ENCODE measurements around the gene IPPK.
"Not testable (repeated sequence)": the region's sequence is repeated elsewhere in the genome, so short reads cannot be mapped to it uniquely, and the experiment has no call there.

Gene IPPK

DNA sequence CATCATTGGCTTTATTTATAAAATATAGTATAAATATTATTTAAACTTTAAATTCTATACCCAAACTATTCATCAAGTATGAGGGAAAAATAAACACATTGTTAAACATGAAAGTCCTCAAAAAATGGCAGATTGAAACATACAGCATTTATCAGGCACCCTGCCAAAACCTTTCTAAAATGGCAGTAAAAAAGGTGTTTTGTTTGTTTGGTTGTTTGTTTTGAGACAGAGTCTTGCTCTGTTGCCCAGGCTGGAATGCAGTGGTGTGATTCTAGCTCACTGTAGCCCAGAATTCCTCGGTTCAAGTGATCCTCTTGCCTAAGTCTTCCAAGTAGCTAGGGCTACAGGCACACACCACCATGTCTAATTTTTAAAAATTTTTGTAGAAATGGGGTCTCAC, 74.0 kb downstream of the IPPK start:
- no peaks in the 10 kb centered on the region for H3K79me2 ChIP-seq (ENCODE audit: low read length)
- no peak for TF ChIP-seq EZH2 (optimal IDR thresholded peaks at IDR 0.05; ENCODE audit: low read depth, low read length)
- TF ChIP-seq, protein P1, sequence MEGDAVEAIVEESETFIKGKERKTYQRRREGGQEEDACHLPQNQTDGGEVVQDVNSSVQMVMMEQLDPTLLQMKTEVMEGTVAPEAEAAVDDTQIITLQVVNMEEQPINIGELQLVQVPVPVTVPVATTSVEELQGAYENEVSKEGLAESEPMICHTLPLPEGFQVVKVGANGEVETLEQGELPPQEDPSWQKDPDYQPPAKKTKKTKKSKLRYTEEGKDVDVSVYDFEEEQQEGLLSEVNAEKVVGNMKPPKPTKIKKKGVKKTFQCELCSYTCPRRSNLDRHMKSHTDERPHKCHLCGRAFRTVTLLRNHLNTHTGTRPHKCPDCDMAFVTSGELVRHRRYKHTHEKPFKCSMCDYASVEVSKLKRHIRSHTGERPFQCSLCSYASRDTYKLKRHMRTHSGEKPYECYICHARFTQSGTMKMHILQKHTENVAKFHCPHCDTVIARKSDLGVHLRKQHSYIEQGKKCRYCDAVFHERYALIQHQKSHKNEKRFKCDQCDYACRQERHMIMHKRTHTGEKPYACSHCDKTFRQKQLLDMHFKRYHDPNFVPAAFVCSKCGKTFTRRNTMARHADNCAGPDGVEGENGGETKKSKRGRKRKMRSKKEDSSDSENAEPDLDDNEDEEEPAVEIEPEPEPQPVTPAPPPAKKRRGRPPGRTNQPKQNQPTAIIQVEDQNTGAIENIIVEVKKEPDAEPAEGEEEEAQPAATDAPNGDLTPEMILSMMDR (IDR thresholded peaks at IDR 0.05; ENCODE audit: low read length) = no peak
- no peak for TF ChIP-seq EZH2phosphoT487 (IDR thresholded peaks at IDR 0.05; ENCODE audit: low read length)
- H3K9ac ChIP-seq (ENCODE audit: low read length) = no peak overlapping the region
- H3K4me3 ChIP-seq (ENCODE audit: low read length) = no peak overlapping the region
- no peak overlapping the region for H2AFZ ChIP-seq (ENCODE audit: low read length)
- no peaks in the 10 kb centered on the region for H4K20me1 ChIP-seq (ENCODE audit: insufficient read depth, low read length)
- no peak for DNase-seq
- no peaks in the 10 kb centered on the region for H3K4me1 ChIP-seq (ENCODE audit: low read length)
- no peaks in the 10 kb centered on the region for H3K9me2 ChIP-seq (replicated peaks; ENCODE audit: insufficient read depth, low read length)
- no peaks in the 10 kb centered on the region for H3K27me3 ChIP-seq (replicated peaks; ENCODE audit: insufficient read depth, low read length)
- H3F3A ChIP-seq (ENCODE audit: insufficient read depth, low read length) = no peaks in the 10 kb centered on the region
- H3K9me3 ChIP-seq (replicated peaks; ENCODE audit: insufficient read depth, low read length) = no peaks in the 10 kb centered on the region
- no peak overlapping the region for H3K4me2 ChIP-seq (ENCODE audit: low read depth, low read length)
- no peak overlapping the region for H3K27ac ChIP-seq (ENCODE audit: low read length)
- no peaks in the 10 kb centered on the region for H3K36me3 ChIP-seq (replicated peaks; ENCODE audit: insufficient read depth, low read length)

DNA sequence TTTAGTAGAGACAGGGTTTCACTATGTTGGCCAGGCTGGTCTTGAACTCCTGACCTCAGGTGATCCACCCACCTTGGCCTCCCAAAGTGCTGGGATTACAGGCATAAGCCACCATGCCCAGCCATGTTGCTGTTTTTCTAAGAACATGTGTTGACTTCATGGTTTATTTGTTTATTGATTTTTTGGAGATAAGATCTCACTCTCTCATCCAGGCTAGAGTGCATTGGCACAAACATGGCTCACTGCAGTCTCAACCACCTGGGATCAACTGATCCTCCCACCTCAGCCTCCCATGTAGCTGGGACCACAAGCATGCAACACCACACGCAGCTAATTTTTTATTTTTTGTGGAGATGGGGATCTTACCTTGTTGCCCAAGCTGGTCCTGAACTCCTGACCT, 74.9 kb downstream of the IPPK start:
- H4K20me1 ChIP-seq (ENCODE audit: insufficient read depth, low read length); H3K4me3 ChIP-seq (ENCODE audit: low read length); H3K79me2 ChIP-seq (ENCODE audit: low read length); H3K27me3 ChIP-seq (replicated peaks; ENCODE audit: insufficient read depth, low read length); H2AFZ ChIP-seq (ENCODE audit: low read length); H3K27ac ChIP-seq (ENCODE audit: low read length); H3K36me3 ChIP-seq (replicated peaks; ENCODE audit: insufficient read depth, low read length); H3K4me2 ChIP-seq (ENCODE audit: low read depth, low read length); H3K9ac ChIP-seq (ENCODE audit: low read length); DNase-seq; H3F3A ChIP-seq (ENCODE audit: insufficient read depth, low read length); H3K4me1 ChIP-seq (ENCODE audit: low read length); H3K9me2 ChIP-seq (replicated peaks; ENCODE audit: insufficient read depth, low read length); H3K9me3 ChIP-seq (replicated peaks; ENCODE audit: insufficient read depth, low read length): not testable (repeated sequence)

DNA sequence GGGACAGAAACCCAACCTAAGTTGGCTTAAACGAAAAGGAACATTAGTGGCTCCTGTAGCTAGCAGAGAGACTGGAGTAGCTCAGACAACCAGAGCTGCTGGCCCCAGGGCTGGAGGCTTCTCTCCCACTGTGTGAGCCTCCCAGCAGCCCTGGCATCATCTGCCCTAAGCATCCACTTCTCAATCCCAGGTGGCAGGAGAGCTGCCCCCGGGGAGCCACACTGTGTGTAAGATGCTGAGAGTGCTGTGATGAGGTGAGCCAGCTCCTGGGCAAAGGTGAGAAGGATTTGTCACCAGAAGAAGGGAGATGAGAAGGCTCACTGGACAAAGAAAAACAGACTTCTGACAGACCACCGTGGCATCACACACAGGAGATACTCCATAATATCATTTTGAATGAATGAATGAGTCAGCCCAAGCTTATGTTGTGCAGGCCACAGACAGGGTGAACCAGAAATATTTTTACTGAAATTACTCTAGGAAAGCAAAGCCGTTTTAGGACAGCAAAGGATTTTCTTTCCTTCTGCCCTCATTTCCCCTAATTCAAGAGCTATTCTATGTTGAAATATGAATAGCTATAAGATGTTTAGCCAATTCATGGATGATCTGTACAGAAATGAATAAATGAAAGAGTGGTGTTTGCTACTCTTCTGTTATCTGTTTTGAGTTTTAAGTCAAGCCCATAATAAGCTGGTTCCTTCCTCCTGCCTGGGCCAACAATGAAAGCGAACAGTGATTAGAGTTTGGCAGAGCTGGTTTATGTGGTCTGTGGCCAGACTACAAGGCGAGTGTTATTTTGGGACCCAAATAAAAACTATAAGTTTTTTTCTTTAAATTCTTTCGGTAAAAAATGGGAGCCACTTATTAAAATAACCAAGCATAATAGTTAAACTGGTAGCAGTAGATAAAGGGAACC, 76.7 kb downstream of the IPPK start:
- Histone ChIP-seq H3K27me3 (replicated peaks; ENCODE audit: insufficient read depth, low read length) (no peaks in the 10 kb centered on the region), H4K20me1 (ENCODE audit: insufficient read depth, low read length) (no peaks in the 10 kb centered on the region), H3K4me3 (ENCODE audit: low read length) (no peak overlapping the region), H3K4me2 (ENCODE audit: low read depth, low read length) (no peak overlapping the region), H3K27ac (ENCODE audit: low read length) (no peak overlapping the region), H3K9me3 (replicated peaks; ENCODE audit: insufficient read depth, low read length) (no peaks in the 10 kb centered on the region), H3K4me1 (ENCODE audit: low read length) (no peaks in the 10 kb centered on the region), H3K9ac (ENCODE audit: low read length) (no peak overlapping the region), H3K79me2 (ENCODE audit: low read length) (no peaks in the 10 kb centered on the region), H3F3A (ENCODE audit: insufficient read depth, low read length) (no peaks in the 10 kb centered on the region), H2AFZ (ENCODE audit: low read length) (no peak overlapping the region), H3K9me2 (replicated peaks; ENCODE audit: insufficient read depth, low read length) (no peaks in the 10 kb centered on the region), H3K36me3 (replicated peaks; ENCODE audit: insufficient read depth, low read length) (no peaks in the 10 kb centered on the region)
- TF ChIP-seq EZH2phosphoT487 (IDR thresholded peaks at IDR 0.05; ENCODE audit: low read length) = no peak
- TF ChIP-seq EZH2 (optimal IDR thresholded peaks at IDR 0.05; ENCODE audit: low read depth, low read length) = no peak
- TF ChIP-seq, protein P1 (IDR thresholded peaks at IDR 0.05; ENCODE audit: low read length) = no peak
- no peak for DNase-seq

DNA sequence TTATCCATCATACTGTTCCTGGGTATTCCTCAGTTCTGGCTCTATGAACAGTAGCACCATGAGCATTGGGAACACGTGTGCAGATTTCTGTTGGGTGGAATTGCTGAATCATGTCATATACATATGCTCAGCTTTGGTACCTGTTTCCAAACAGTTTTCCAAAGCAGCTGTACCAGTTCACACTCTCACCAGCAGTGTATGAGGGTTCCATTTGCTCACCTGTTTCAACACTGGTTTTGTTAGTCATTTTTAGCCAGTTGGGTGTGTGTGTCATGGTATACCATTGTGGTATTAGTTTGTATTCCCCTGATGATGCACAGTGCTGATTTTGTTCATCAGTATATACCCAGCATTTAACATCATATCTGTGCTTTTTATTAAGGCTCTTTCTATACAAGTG, 77.4 kb downstream of the IPPK start:
- no peak for DNase-seq
- H3K9me3 ChIP-seq (replicated peaks; ENCODE audit: insufficient read depth, low read length) = no peaks in the 10 kb centered on the region

More for the DNA sequence above, 77.4 kb downstream of the IPPK start:
- no peak for TF ChIP-seq EZH2 (optimal IDR thresholded peaks at IDR 0.05; ENCODE audit: low read depth, low read length)
- TF ChIP-seq, protein P1 (IDR thresholded peaks at IDR 0.05; ENCODE audit: low read length) = no peak
- no peak for TF ChIP-seq EZH2phosphoT487 (IDR thresholded peaks at IDR 0.05; ENCODE audit: low read length)
- no peaks in the 10 kb centered on the region for H3K79me2 ChIP-seq (ENCODE audit: low read length)
- H3K36me3 ChIP-seq (replicated peaks; ENCODE audit: insufficient read depth, low read length) = no peaks in the 10 kb centered on the region
- no peaks in the 10 kb centered on the region for H4K20me1 ChIP-seq (ENCODE audit: insufficient read depth, low read length)
- H3K9ac ChIP-seq (ENCODE audit: low read length) = no peak overlapping the region
- H3K9me2 ChIP-seq (replicated peaks; ENCODE audit: insufficient read depth, low read length) = no peaks in the 10 kb centered on the region
- no peak overlapping the region for H3K27ac ChIP-seq (ENCODE audit: low read length)
- no peaks in the 10 kb centered on the region for H3K27me3 ChIP-seq (replicated peaks; ENCODE audit: insufficient read depth, low read length)
- H3K4me3 ChIP-seq (ENCODE audit: low read length) = no peak overlapping the region
- H3F3A ChIP-seq (ENCODE audit: insufficient read depth, low read length) = no peaks in the 10 kb centered on the region
- no peak overlapping the region for H2AFZ ChIP-seq (ENCODE audit: low read length)
- no peak overlapping the region for H3K4me2 ChIP-seq (ENCODE audit: low read depth, low read length)
- no peaks in the 10 kb centered on the region for H3K4me1 ChIP-seq (ENCODE audit: low read length)
